ENCODE data around the gene SLC9A9.

DNA sequence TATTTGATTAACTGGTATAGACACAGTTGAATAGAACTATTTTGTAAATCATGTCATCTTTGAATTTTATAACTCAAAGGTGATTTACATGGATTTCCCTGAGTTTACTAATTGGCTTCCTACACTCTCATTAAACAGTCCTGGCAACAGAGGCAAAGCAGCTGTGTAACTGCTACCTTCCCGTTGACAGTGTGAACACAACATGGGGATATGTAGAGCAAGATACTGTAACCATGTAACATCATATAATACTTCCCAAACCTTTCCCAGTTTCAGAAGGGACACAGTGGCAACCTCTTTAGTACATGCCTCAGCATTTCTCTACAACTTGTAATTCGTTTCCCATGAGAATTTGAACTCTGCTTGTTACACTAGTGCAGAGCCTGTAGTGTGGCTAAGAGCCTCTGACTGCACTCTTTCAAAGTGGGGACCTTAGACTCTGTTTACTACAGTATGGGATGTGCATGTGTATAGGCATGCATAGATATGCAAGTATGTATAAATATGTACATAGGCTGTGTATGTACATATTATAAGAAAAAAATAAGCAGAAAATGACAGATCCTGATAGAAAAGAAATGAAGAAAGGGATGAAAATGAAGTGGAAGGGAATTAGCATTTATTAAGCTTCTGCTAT, 299.3 kb downstream of the SLC9A9 start:
- TF ChIP-seq, protein P1, sequence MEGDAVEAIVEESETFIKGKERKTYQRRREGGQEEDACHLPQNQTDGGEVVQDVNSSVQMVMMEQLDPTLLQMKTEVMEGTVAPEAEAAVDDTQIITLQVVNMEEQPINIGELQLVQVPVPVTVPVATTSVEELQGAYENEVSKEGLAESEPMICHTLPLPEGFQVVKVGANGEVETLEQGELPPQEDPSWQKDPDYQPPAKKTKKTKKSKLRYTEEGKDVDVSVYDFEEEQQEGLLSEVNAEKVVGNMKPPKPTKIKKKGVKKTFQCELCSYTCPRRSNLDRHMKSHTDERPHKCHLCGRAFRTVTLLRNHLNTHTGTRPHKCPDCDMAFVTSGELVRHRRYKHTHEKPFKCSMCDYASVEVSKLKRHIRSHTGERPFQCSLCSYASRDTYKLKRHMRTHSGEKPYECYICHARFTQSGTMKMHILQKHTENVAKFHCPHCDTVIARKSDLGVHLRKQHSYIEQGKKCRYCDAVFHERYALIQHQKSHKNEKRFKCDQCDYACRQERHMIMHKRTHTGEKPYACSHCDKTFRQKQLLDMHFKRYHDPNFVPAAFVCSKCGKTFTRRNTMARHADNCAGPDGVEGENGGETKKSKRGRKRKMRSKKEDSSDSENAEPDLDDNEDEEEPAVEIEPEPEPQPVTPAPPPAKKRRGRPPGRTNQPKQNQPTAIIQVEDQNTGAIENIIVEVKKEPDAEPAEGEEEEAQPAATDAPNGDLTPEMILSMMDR (IDR thresholded peaks at IDR 0.05 in 2 of 3, conservative IDR thresholded peaks at IDR 0.05 in 1 of 3; ENCODE audit: control insufficient read depth in 2 of 3, extremely low read depth in 1 of 3, insufficient read depth in 1 of 3, low read depth in 3 of 3, low read length in 3 of 3), result no peak
- TF ChIP-seq MXI1 (IDR thresholded peaks at IDR 0.05; ENCODE audit: low read depth, low read length) (no peak), POLR2AphosphoS5 (IDR thresholded peaks at IDR 0.05; ENCODE audit: low read length) (no peak), TAF1 (IDR thresholded peaks at IDR 0.05; ENCODE audit: borderline replicate concordance, low read depth, low read length) (no peak), TCF12 (IDR thresholded peaks at IDR 0.05; ENCODE audit: low read depth, low read length) (no peak), YY1 (IDR thresholded peaks at IDR 0.05; ENCODE audit: low read depth, low read length) (no peak), GABPA (IDR thresholded peaks at IDR 0.05; ENCODE audit: low read depth) (no peak), RCOR1 (conservative IDR thresholded peaks at IDR 0.05; ENCODE audit: low read depth, low read length) (no peak), POLR2A (IDR thresholded peaks at IDR 0.05; ENCODE audit: low read depth, low read length) (no peak), HCFC1 (IDR thresholded peaks at IDR 0.05; ENCODE audit: low read length) (no peak), ETV6 (conservative IDR thresholded peaks at IDR 0.05 in 1 of 2, IDR thresholded peaks at IDR 0.05 in 1 of 2; ENCODE audit: borderline replicate concordance in 1 of 2, low read depth in 1 of 2) (no peak)
- TF ChIP-seq, protein P2, sequence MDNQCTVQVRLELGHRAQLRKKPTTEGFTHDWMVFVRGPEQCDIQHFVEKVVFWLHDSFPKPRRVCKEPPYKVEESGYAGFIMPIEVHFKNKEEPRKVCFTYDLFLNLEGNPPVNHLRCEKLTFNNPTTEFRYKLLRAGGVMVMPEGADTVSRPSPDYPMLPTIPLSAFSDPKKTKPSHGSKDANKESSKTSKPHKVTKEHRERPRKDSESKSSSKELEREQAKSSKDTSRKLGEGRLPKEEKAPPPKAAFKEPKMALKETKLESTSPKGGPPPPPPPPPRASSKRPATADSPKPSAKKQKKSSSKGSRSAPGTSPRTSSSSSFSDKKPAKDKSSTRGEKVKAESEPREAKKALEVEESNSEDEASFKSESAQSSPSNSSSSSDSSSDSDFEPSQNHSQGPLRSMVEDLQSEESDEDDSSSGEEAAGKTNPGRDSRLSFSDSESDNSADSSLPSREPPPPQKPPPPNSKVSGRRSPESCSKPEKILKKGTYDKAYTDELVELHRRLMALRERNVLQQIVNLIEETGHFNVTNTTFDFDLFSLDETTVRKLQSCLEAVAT (IDR thresholded peaks at IDR 0.05), result no peak
- TF ChIP-seq, protein P3, sequence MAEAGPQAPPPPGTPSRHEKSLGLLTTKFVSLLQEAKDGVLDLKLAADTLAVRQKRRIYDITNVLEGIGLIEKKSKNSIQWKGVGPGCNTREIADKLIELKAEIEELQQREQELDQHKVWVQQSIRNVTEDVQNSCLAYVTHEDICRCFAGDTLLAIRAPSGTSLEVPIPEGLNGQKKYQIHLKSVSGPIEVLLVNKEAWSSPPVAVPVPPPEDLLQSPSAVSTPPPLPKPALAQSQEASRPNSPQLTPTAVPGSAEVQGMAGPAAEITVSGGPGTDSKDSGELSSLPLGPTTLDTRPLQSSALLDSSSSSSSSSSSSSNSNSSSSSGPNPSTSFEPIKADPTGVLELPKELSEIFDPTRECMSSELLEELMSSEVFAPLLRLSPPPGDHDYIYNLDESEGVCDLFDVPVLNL (IDR thresholded peaks at IDR 0.05; ENCODE audit: low read depth, low read length), result no peak
